ENCODE measurements around the gene GNA14.

GRCh38 chr9:77595426-77596095 is 52.6 kb downstream of the GNA14 start:
- TF ChIP-seq, protein P1, sequence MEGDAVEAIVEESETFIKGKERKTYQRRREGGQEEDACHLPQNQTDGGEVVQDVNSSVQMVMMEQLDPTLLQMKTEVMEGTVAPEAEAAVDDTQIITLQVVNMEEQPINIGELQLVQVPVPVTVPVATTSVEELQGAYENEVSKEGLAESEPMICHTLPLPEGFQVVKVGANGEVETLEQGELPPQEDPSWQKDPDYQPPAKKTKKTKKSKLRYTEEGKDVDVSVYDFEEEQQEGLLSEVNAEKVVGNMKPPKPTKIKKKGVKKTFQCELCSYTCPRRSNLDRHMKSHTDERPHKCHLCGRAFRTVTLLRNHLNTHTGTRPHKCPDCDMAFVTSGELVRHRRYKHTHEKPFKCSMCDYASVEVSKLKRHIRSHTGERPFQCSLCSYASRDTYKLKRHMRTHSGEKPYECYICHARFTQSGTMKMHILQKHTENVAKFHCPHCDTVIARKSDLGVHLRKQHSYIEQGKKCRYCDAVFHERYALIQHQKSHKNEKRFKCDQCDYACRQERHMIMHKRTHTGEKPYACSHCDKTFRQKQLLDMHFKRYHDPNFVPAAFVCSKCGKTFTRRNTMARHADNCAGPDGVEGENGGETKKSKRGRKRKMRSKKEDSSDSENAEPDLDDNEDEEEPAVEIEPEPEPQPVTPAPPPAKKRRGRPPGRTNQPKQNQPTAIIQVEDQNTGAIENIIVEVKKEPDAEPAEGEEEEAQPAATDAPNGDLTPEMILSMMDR (conservative IDR thresholded peaks at IDR 0.05 in 1 of 2, IDR thresholded peaks at IDR 0.05 in 1 of 2; ENCODE audit: extremely low read depth in 1 of 2, insufficient read depth in 1 of 2, low read depth in 1 of 2, low read length in 2 of 2) = no peak
- no peak for TF ChIP-seq EZH2 (IDR thresholded peaks at IDR 0.05; ENCODE audit: borderline replicate concordance, low read length)
